ENCODE measurements around the gene ARAP1.

ARAP1 gene

DNA sequence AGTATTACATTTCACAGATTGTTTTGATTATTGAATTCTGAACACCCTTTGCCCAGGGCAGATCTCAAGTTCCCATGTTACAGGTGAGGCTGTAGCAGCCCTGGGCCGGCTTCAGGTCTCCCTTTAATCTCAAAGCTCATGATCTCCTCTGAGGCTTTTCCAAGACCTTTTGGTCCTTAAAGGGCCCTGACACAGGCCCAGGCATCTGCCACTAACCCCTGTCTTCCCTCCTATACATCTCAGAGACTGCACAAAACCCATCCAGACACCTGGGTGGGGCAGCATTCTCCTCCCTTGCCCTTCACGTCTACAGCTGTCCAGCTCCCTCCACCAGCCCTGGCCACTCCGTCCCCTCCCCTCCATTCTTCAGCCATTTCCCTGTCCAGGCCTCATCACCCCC, 115.8 kb downstream of the ARAP1 start:
- DNase-seq = no peak

DNA sequence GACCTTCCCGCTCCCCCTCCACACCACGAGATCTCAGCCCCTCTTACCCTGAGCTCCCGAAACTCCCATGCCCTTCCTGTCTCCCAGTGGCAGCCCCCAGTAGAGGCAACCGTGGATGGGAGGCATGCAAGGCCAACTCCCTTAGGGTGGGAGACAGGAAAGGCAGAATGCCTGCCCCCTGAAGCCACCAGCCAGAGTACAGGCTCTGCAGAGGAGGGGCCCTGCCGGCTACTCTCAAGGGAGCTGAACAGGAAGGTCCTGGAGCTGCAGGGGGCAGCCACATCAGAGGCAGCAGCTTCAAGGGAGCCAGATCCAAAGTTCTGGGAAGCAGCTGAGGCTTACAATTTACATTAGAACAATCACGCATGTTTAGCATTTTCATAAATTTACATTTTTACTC, 116.3 kb downstream of the ARAP1 start:
- no peak for DNase-seq

DNA sequence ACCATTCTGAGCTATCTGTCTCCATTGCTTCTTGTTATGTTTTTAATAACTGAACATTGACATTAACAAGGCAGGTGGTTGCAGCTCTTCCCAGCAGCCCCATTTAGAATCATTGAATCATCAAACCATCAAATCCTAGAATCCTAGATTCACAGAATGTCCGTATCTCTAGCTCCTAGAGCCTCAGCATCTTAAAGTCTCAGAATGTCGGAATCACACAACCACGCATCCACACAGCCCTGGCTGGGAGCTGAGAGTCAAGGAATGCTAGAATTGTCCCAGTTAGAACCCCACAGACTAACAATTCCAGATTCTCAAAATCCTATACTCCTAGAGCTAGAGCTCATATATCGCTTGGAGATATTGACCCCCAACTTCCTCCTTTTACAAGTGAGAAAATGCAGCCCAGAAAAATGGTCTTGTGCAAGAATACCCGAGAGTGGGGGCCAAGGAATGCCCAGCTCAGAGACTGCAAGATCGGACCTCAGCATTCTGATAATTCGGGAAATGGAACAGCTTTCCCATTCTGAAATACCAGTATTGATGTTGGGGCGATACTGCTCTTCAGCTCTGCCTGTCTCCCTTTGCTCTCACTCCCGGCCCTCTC, 116.8 kb downstream of the ARAP1 start:
- DNase-seq = no peak
